C4-2B (cell line): ENCODE data around the gene PARP12.

Source experiments
- H3K27ac ChIP-seq: fragments of 450-650 bp; 2 replicates; pipeline ENCODE4 v1.5.1; 2017
- ZFX ChIP-seq: fragments of 450-650 bp; IDR thresholded peaks from 2 replicates; pipeline ENCODE4 v1.6.1; 2017
- TF ChIP-seq, protein P1 (sequence below): fragments of 450-650 bp; conservative IDR thresholded peaks from 2 replicates; pipeline ENCODE4 v1.5.1; 2017; ENCODE audit warnings: mild to moderate bottlenecking

The PARP12 gene

DNA sequence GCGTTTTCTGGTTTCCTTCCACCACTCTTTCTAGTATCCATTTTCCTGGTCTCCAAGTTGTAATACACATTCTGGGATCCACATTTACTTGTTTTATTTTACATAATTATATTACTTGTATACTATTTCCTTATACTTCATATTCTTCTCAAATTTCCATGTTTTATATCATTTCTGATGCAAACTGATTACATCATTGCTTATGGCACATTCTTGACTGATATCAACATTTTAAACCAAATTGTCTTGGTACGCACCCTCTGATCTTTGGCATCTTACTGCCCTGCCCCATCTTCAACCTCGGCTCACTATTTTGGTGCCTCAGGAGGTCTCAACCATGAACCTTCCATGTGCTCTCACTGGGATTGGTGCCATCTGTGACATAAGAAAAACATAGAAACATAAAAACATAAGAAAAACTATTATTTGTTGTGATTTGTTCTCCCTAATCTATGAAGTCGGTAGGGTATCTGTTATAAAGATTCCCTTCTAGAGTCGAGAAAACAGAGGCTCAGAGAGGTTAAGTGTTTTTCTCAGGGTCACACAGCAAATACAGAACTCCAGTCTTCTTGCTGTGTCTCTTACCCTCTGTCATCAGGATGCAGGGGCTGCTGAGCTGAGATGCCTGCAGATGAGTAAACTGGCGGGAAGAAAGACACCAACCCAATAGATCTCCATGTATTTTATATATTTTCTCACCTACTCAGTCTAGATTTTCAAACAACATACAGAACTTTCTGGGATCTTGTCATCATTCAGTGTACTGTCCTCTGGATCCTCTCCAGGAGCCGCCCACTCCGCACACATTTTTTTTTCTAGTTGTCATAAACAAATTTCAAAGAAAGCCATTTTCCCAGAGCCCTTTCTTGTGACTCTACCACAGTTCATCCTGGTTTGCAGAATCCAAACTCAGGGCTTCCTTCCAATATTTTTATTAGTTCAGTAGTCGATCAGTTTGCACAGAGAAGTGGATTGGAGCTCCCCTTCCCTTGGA lies 79.5 kb downstream of the PARP12 start:
- H3K27ac ChIP-seq: no peak overlapping the region
- TF ChIP-seq ZFX: no peak
- TF ChIP-seq, protein P1, sequence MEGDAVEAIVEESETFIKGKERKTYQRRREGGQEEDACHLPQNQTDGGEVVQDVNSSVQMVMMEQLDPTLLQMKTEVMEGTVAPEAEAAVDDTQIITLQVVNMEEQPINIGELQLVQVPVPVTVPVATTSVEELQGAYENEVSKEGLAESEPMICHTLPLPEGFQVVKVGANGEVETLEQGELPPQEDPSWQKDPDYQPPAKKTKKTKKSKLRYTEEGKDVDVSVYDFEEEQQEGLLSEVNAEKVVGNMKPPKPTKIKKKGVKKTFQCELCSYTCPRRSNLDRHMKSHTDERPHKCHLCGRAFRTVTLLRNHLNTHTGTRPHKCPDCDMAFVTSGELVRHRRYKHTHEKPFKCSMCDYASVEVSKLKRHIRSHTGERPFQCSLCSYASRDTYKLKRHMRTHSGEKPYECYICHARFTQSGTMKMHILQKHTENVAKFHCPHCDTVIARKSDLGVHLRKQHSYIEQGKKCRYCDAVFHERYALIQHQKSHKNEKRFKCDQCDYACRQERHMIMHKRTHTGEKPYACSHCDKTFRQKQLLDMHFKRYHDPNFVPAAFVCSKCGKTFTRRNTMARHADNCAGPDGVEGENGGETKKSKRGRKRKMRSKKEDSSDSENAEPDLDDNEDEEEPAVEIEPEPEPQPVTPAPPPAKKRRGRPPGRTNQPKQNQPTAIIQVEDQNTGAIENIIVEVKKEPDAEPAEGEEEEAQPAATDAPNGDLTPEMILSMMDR: no peak

- no peak overlapping the region for H3K27ac ChIP-seq
- TF ChIP-seq, protein P1: no peak
- TF ChIP-seq ZFX: no peak
These were observed 81.2 kb downstream of the PARP12 start for GRCh38 chr7:139981511-139981895.

GRCh38 chr7:139976838-139977656 lies 85.7 kb downstream of the PARP12 start:
- H3K27ac ChIP-seq: no peak overlapping the region
- TF ChIP-seq ZFX: no peak
- TF ChIP-seq, protein P1: no peak

GRCh38 chr7:139976055-139976837 lies 86.5 kb downstream of the PARP12 start:
- no peak overlapping the region for H3K27ac ChIP-seq
- TF ChIP-seq ZFX: no peak
- TF ChIP-seq, protein P1: no peak

GRCh38 chr7:139974179-139974811 lies 88.5 kb downstream of the PARP12 start:
- TF ChIP-seq, protein P1: no peak
- TF ChIP-seq ZFX: no peak
- H3K27ac ChIP-seq: no peak overlapping the region
